DOHH2 (cell line): ENCODE results near the gene PKD1L1.

Experiments used
- H3F3A ChIP-seq: fragments of 200-600 bp; sonication (generic), shearing (Covaris generic); 2 replicates; pipeline ENCODE4 v1.6.0; 2016; ENCODE audit warnings: antibody characterized with exemption, mild to moderate bottlenecking; ENCODE audit not compliant: control insufficient read depth, insufficient read depth
- H3K27ac ChIP-seq: fragments of 200-600 bp; sonication (generic); 2 replicates; pipeline ENCODE4 v1.5.1; 2014; ENCODE audit warnings: low read depth, mild to moderate bottlenecking, low read length, moderate library complexity
- H3K27me3 ChIP-seq: fragments of 200-600 bp; sonication (generic); 2 replicates; pipeline ENCODE4 v1.6.1; 2014; ENCODE audit warnings: mild to moderate bottlenecking, low read length, mixed read lengths; ENCODE audit not compliant: control insufficient read depth
- H3K36me3 ChIP-seq: fragments of 200-600 bp; sonication (generic); 2 replicates; pipeline ENCODE4 v1.6.1; 2014; ENCODE audit warnings: mild to moderate bottlenecking, low read length, moderate library complexity, mixed read lengths; ENCODE audit not compliant: control insufficient read depth
- H3K4me1 ChIP-seq: fragments of 200-600 bp; sonication (generic); 2 replicates; pipeline ENCODE4 v1.6.1; 2014; ENCODE audit warnings: mild to moderate bottlenecking, low read length, mixed read lengths; ENCODE audit not compliant: control insufficient read depth
- H3K4me2 ChIP-seq: fragments of 200-600 bp; sonication (generic); 2 replicates; pipeline ENCODE4 v1.6.0; 2014; ENCODE audit warnings: mild to moderate bottlenecking, low read length, moderate library complexity
- H3K4me3 ChIP-seq: fragments of 200-600 bp; sonication (generic); 2 replicates; pipeline ENCODE4 v1.5.1; 2014; ENCODE audit warnings: mild to moderate bottlenecking, low read length, mixed read lengths
- H3K79me2 ChIP-seq: fragments of 200-600 bp; sonication (generic); 2 replicates; pipeline ENCODE4 v1.6.1; 2014; ENCODE audit warnings: mild to moderate bottlenecking, low read length, mixed read lengths; ENCODE audit not compliant: control insufficient read depth
- H3K9me2 ChIP-seq: fragments of 200-600 bp; sonication (generic); replicated peaks from 2 replicates; pipeline ENCODE4 v1.6.1; 2014; ENCODE audit warnings: mild to moderate bottlenecking, low read length, mixed read lengths; ENCODE audit not compliant: control insufficient read depth
- H3K9me3 ChIP-seq: fragments of 200-600 bp; sonication (generic); 2 replicates; pipeline ENCODE4 v1.6.1; 2014; ENCODE audit warnings: antibody characterized with exemption, low read length, mixed read lengths; ENCODE audit not compliant: control insufficient read depth, insufficient read depth
- H4K20me1 ChIP-seq: fragments of 200-600 bp; sonication (generic); 2 replicates; pipeline ENCODE4 v1.6.0; 2014; ENCODE audit warnings: low read depth, mild to moderate bottlenecking, antibody characterized with exemption, low read length, moderate library complexity; ENCODE audit not compliant: control insufficient read depth, insufficient read depth
- EZH2phosphoT487 ChIP-seq: fragments of 200-600 bp; sonication (generic); IDR thresholded peaks from 2 replicates; pipeline ENCODE4 v1.6.1; 2017; ENCODE audit warnings: borderline replicate concordance, mild to moderate bottlenecking, antibody characterized with exemption, low read length, moderate library complexity, mixed read lengths
- TF ChIP-seq, protein P1 (sequence below): fragments of 200-600 bp; sonication (generic); IDR thresholded peaks from one replicate; pipeline ENCODE4 v1.5.1; 2014; ENCODE audit warnings: antibody characterized with exemption, mild to moderate bottlenecking, low read depth, low read length; ENCODE audit not compliant: poor library complexity, severe bottlenecking

Gene PKD1L1

DNA sequence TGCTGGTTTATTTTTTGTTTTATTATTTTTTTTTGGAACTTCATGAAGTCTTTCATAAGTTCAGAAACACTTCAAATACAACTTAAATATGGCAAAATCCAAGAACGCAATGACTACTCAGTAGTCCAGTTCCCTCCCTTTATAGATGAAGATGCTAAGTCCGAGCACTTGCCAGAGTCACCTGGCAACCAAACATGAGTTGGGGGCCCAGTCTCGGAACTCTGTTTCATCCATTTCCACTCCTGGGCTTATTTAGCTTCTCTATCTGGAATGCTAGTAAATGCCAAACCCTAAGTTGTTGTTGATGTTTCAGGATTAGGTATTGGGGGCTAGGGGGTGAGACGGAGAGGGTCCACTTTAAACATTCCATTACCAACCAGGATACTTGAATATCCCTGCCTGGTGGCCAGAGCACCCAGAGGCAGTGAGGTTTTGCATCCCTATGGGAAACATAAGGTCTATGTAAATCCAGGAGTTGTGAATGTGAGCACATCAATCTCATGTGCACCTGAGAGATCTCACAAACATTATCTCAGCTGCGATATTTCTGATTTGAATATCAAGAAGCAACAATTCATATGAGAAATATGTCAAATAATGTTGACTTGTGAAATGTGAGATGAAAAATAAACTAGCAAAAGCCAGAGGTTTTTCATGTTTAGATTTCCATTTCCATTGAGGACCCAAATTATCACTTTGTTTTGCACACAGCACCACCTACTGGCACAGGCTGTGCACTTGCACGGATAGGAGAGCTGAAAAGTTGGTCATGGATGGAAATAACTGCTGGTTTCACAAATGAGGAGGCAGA lies 129.3 kb downstream of the PKD1L1 start:
- Histone ChIP-seq H3K36me3 (no peaks in the 10 kb centered on the region), H3K79me2 (no peaks in the 10 kb centered on the region), H3K27me3 (no peaks in the 10 kb centered on the region), H3K9me3 (no peaks in the 10 kb centered on the region), H3K4me2 (0 out of 2 replicates have a peak overlapping the region, but pooled peaks have one; percentile 2), H3F3A (no peaks in the 10 kb centered on the region), H3K4me1 (peaks cover 22% of the 10 kb centered on the region), H4K20me1 (no peaks in the 10 kb centered on the region), H3K4me3 (no peak overlapping the region), H3K27ac (no peak overlapping the region), H3K9me2 (no peaks in the 10 kb centered on the region)
- no peak for TF ChIP-seq EZH2phosphoT487
- TF ChIP-seq, protein P1, sequence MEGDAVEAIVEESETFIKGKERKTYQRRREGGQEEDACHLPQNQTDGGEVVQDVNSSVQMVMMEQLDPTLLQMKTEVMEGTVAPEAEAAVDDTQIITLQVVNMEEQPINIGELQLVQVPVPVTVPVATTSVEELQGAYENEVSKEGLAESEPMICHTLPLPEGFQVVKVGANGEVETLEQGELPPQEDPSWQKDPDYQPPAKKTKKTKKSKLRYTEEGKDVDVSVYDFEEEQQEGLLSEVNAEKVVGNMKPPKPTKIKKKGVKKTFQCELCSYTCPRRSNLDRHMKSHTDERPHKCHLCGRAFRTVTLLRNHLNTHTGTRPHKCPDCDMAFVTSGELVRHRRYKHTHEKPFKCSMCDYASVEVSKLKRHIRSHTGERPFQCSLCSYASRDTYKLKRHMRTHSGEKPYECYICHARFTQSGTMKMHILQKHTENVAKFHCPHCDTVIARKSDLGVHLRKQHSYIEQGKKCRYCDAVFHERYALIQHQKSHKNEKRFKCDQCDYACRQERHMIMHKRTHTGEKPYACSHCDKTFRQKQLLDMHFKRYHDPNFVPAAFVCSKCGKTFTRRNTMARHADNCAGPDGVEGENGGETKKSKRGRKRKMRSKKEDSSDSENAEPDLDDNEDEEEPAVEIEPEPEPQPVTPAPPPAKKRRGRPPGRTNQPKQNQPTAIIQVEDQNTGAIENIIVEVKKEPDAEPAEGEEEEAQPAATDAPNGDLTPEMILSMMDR = peak; percentile 100

DNA sequence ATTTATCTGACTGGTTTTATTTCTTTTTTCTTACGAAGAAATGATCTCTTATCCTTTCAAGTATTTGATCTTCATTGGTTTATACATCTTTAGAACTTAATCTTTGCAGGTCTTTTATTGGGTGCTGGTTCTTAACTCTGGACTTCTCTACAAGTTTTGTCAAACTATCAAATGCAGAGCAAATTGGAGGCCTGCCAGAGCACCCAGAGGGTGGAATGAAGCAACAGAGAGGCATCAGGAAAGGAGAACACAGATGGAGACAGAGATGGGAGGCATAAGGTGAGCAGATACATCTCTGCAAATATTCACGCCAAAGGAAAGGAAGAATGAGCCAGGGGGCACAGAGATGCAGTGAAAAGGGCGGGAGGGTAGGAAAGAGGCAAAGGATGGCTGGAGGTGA lies 130.3 kb downstream of the PKD1L1 start:
- Histone ChIP-seq H3K36me3 (no peaks in the 10 kb centered on the region), H3K9me2 (no peaks in the 10 kb centered on the region), H3K27me3 (no peaks in the 10 kb centered on the region), H3K27ac (no peak overlapping the region), H3K4me1 (peaks cover 22% of the 10 kb centered on the region), H3K4me3 (no peak overlapping the region), H4K20me1 (no peaks in the 10 kb centered on the region), H3K79me2 (no peaks in the 10 kb centered on the region), H3K9me3 (no peaks in the 10 kb centered on the region), H3F3A (no peaks in the 10 kb centered on the region), H3K4me2 (no peak overlapping the region)
- TF ChIP-seq EZH2phosphoT487 = no peak
- TF ChIP-seq, protein P1 = no peak

DNA sequence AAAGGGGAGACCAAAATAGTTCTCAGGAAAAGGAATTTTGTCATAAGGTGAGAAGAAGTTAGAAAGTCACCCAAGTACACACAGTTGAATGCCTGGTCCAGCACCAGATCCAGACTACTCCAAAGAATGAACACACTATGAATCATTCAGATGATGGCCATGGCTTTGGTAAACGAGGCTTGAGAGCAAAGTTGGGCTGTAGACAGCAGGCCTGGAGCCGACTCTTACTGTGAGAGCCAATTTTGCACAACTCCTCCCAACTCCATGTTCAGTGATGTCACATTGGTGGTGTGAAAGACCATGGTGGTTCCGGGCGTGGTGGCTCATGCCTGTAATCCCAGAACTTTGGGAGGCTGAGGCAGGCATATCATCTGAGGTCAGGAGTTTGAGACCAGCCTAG lies 131.6 kb downstream of the PKD1L1 start:
- Histone ChIP-seq H3K27ac (no peak overlapping the region), H3K79me2 (no peaks in the 10 kb centered on the region), H3K27me3 (no peaks in the 10 kb centered on the region), H3K4me1 (peaks cover 30% of the 10 kb centered on the region), H3K36me3 (no peaks in the 10 kb centered on the region), H3F3A (no peaks in the 10 kb centered on the region), H3K9me3 (no peaks in the 10 kb centered on the region), H3K4me2 (no peak overlapping the region), H3K9me2 (no peaks in the 10 kb centered on the region), H3K4me3 (no peak overlapping the region), H4K20me1 (no peaks in the 10 kb centered on the region)
- TF ChIP-seq EZH2phosphoT487 = no peak
- TF ChIP-seq, protein P1 = no peak
